SK-N-SH treated with all-trans-retinoic acid at 6 μM for 48 hours (cell line): ENCODE results near the gene ACKR1.

Source experiments
- ATAC-seq: fragments of 200-7000 bp; cut with Tn5 transposase; 3 replicates; pipeline ENCODE4 v1.9.1; 2020; ENCODE audit warnings: mild to moderate bottlenecking, moderate library complexity
- ARNTL ChIP-seq: fragments of 450-650 bp; formaldehyde crosslinking; IDR thresholded peaks from 2 replicates; pipeline ENCODE4 v1.5.0; 2020; ENCODE audit warnings: low read depth, mild to moderate bottlenecking, moderate library complexity, borderline replicate concordance
- BACH2 ChIP-seq: fragments of 250-450 bp; sonication (Bioruptor Pico); IDR thresholded peaks from 2 replicates; pipeline ENCODE4 v1.9.0; 2021; ENCODE audit warnings: mild to moderate bottlenecking, borderline replicate concordance
- CSDC2 ChIP-seq: fragments of 250-450 bp; sonication (Bioruptor Pico); IDR thresholded peaks from 2 replicates; pipeline ENCODE4 v1.5.0; 2020; ENCODE audit warnings: mild to moderate bottlenecking, moderate library complexity
- ISL1 ChIP-seq: fragments of 250-450 bp; sonication (Bioruptor Pico); IDR thresholded peaks from 2 replicates; pipeline ENCODE4 v2.1.2; 2022; ENCODE audit warnings: mild to moderate bottlenecking, moderate library complexity
- OSR1 ChIP-seq: fragments of 250-450 bp; sonication (Bioruptor Pico); IDR thresholded peaks from 2 replicates; pipeline ENCODE4 v1.8.0; 2022; ENCODE audit warnings: moderate library complexity, mild to moderate bottlenecking, inconsistent platforms
- PPARA ChIP-seq: fragments of 250-450 bp; sonication (Bioruptor Pico); IDR thresholded peaks from 2 replicates; pipeline ENCODE4 v1.5.0; 2020; ENCODE audit warnings: mild to moderate bottlenecking, borderline replicate concordance
- RARB ChIP-seq: fragments of 250-450 bp; sonication (Bioruptor Pico); IDR thresholded peaks from 2 replicates; pipeline ENCODE4 v1.8.0; 2021; ENCODE audit warnings: mild to moderate bottlenecking, moderate library complexity
- SNAI2 ChIP-seq: fragments of 250-450 bp; sonication (Bioruptor Pico); IDR thresholded peaks from 2 replicates; pipeline ENCODE4 v1.5.0; 2020; ENCODE audit warnings: mild to moderate bottlenecking, moderate library complexity
- TCF4 ChIP-seq: fragments of 250-450 bp; sonication (Bioruptor Pico); IDR thresholded peaks from 2 replicates; pipeline ENCODE4 v1.8.0; 2021; ENCODE audit warnings: mild to moderate bottlenecking, moderate library complexity, borderline replicate concordance
- TOX ChIP-seq: fragments of 250-450 bp; sonication (Bioruptor Pico); IDR thresholded peaks from 2 replicates; pipeline ENCODE4 v1.8.0; 2021; ENCODE audit warnings: mild to moderate bottlenecking, moderate library complexity, borderline replicate concordance
- ZC3H10 ChIP-seq: fragments of 250-450 bp; sonication (Bioruptor Pico); IDR thresholded peaks from 2 replicates; pipeline ENCODE4 v1.5.1; 2021; ENCODE audit warnings: mild to moderate bottlenecking, moderate library complexity
- ZFP3 ChIP-seq: fragments of 250-450 bp; sonication (Bioruptor Pico); IDR thresholded peaks from 2 replicates; pipeline ENCODE4 v1.5.0; 2020; ENCODE audit warnings: mild to moderate bottlenecking, moderate library complexity
- ZFP30 ChIP-seq: fragments of 450-650 bp; formaldehyde crosslinking; IDR thresholded peaks from 2 replicates; pipeline ENCODE4 v1.5.0; 2022; ENCODE audit warnings: mild to moderate bottlenecking, moderate library complexity
- ZNF565 ChIP-seq: fragments of 450-650 bp; formaldehyde crosslinking; conservative IDR thresholded peaks from 2 replicates; pipeline ENCODE4 v1.5.0; 2020; ENCODE audit warnings: low read depth, mild to moderate bottlenecking, moderate library complexity
- ZNF8 ChIP-seq: fragments of 450-650 bp; formaldehyde crosslinking; IDR thresholded peaks from 2 replicates; pipeline ENCODE4 v1.5.0; 2020; ENCODE audit warnings: mild to moderate bottlenecking, moderate library complexity
- TF ChIP-seq, protein P1 (sequence below): fragments of 250-450 bp; sonication (Bioruptor Pico); IDR thresholded peaks from 2 replicates; pipeline ENCODE4 v1.8.0; 2021; ENCODE audit warnings: low read depth, mild to moderate bottlenecking, moderate library complexity, borderline replicate concordance
- TF ChIP-seq, protein P2 (sequence below): fragments of 250-450 bp; sonication (Bioruptor Pico); IDR thresholded peaks from 2 replicates; pipeline ENCODE4 v1.8.0; 2020; ENCODE audit warnings: mild to moderate bottlenecking, moderate library complexity, borderline replicate concordance
- TF ChIP-seq, protein P3 (sequence below): fragments of 250-450 bp; sonication (Bioruptor Pico); IDR thresholded peaks from 2 replicates; pipeline ENCODE4 v1.5.0; 2020; ENCODE audit warnings: mild to moderate bottlenecking, moderate library complexity
- TF ChIP-seq, protein P4 (sequence below): fragments of 250-450 bp; sonication (Bioruptor Pico); IDR thresholded peaks from 2 replicates; pipeline ENCODE4 v1.5.1; 2020; ENCODE audit warnings: low read depth, mild to moderate bottlenecking, moderate library complexity
- TF ChIP-seq, protein P5 (sequence below): fragments of 250-450 bp; sonication (Bioruptor Pico); IDR thresholded peaks from 2 replicates; pipeline ENCODE4 v1.5.1; 2021; ENCODE audit warnings: mild to moderate bottlenecking, moderate library complexity

Gene ACKR1

DNA sequence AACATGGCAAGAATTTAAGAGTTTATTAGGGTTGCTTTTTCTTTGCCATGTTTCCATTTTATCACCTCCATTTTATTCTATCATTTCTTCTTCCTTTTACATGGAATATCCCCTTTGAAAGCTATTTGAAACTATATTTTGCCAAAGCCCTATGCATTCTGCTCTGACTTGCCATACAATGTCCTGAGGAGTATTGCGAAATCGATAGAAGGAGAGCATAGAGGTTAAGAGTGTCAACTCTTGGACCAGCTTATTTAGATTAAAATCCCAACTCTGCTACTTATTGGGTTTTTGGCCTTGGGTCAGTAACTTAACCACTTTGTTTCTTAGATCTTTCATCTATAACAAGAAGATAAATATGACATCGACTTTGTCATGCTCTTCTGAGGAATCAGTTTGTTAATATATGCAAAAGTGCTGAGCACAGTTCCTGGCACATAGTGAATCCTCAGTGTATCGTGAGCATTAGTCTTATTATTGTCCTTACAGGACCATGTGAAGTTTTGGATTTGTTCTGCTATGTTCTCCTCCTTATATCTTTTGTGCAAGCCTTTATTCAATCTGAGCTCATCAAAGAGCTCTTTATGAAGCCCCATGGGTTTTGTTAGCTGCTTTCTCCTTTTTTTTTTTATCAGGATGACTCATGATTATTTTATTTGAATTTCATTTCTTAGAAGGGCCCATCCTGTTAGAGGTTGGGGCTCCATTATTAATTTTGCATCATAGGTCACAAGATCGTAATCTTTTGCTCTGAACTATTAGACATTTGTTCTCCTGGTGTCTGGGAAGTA, 17.6 kb downstream of the ACKR1 start:
- TF ChIP-seq, protein P1, sequence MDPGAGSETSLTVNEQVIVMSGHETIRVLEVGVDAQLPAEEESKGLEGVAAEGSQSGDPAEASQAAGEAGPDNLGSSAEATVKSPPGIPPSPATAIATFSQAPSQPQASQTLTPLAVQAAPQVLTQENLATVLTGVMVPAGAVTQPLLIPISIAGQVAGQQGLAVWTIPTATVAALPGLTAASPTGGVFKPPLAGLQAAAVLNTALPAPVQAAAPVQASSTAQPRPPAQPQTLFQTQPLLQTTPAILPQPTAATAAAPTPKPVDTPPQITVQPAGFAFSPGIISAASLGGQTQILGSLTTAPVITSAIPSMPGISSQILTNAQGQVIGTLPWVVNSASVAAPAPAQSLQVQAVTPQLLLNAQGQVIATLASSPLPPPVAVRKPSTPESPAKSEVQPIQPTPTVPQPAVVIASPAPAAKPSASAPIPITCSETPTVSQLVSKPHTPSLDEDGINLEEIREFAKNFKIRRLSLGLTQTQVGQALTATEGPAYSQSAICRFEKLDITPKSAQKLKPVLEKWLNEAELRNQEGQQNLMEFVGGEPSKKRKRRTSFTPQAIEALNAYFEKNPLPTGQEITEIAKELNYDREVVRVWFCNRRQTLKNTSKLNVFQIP (CRISPR knock-in tag): no peak
- TF ChIP-seq ZFP30 (CRISPR knock-in tag) (no peak), CSDC2 (CRISPR knock-in tag) (no peak), ZNF565 (no peak), TCF4 (CRISPR knock-in tag) (no peak), ZNF8 (CRISPR knock-in tag) (no peak), ARNTL (no peak), ISL1 (CRISPR knock-in tag) (no peak), TOX (no peak), SNAI2 (CRISPR knock-in tag) (no peak), RARB (CRISPR knock-in tag) (no peak)
- TF ChIP-seq, protein P2, sequence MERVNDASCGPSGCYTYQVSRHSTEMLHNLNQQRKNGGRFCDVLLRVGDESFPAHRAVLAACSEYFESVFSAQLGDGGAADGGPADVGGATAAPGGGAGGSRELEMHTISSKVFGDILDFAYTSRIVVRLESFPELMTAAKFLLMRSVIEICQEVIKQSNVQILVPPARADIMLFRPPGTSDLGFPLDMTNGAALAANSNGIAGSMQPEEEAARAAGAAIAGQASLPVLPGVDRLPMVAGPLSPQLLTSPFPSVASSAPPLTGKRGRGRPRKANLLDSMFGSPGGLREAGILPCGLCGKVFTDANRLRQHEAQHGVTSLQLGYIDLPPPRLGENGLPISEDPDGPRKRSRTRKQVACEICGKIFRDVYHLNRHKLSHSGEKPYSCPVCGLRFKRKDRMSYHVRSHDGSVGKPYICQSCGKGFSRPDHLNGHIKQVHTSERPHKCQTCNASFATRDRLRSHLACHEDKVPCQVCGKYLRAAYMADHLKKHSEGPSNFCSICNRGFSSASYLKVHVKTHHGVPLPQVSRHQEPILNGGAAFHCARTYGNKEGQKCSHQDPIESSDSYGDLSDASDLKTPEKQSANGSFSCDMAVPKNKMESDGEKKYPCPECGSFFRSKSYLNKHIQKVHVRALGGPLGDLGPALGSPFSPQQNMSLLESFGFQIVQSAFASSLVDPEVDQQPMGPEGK: no peak
- TF ChIP-seq, protein P3, sequence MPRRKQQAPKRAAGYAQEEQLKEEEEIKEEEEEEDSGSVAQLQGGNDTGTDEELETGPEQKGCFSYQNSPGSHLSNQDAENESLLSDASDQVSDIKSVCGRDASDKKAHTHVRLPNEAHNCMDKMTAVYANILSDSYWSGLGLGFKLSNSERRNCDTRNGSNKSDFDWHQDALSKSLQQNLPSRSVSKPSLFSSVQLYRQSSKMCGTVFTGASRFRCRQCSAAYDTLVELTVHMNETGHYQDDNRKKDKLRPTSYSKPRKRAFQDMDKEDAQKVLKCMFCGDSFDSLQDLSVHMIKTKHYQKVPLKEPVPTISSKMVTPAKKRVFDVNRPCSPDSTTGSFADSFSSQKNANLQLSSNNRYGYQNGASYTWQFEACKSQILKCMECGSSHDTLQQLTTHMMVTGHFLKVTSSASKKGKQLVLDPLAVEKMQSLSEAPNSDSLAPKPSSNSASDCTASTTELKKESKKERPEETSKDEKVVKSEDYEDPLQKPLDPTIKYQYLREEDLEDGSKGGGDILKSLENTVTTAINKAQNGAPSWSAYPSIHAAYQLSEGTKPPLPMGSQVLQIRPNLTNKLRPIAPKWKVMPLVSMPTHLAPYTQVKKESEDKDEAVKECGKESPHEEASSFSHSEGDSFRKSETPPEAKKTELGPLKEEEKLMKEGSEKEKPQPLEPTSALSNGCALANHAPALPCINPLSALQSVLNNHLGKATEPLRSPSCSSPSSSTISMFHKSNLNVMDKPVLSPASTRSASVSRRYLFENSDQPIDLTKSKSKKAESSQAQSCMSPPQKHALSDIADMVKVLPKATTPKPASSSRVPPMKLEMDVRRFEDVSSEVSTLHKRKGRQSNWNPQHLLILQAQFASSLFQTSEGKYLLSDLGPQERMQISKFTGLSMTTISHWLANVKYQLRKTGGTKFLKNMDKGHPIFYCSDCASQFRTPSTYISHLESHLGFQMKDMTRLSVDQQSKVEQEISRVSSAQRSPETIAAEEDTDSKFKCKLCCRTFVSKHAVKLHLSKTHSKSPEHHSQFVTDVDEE (CRISPR knock-in tag): no peak
- TF ChIP-seq, all 23 proteins: peak for 0
- ATAC-seq: no peak

- TF ChIP-seq SNAI2 (CRISPR knock-in tag) (no peak), ZNF565 (no peak), BACH2 (CRISPR knock-in tag) (no peak), ZFP3 (no peak), PPARA (CRISPR knock-in tag) (no peak), OSR1 (CRISPR knock-in tag) (no peak), ZNF8 (CRISPR knock-in tag) (no peak), RARB (CRISPR knock-in tag) (no peak), ARNTL (no peak), ZC3H10 (CRISPR knock-in tag) (no peak)
- TF ChIP-seq, protein P2: no peak
- TF ChIP-seq, protein P3 (CRISPR knock-in tag): no peak
- no peak for ATAC-seq
Observed at GRCh38 chr1:159223004-159223403, 18.3 kb downstream of the ACKR1 start.

DNA sequence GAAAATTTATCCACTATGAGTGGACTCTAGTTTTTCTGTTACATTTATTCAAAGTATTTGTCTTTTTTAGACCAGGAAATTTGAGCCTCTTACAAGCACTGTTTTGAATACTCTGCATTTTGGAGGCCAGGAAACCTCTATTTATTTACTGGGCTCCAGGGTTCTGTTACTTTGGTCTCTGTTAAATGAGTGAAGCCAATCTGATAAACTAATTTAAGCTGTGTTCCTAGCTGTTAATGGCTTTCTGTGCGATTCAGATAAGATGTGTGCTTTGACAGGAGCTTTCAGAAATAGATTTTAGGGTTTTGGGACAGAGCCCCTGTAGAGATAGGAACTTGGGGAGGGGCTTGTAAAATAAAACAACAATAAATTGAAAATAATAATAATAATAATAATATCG, 23.9 kb downstream of the ACKR1 start:
- no peak for ATAC-seq

More for the DNA sequence above, 23.9 kb downstream of the ACKR1 start:
- no peak for TF ChIP-seq ISL1 (CRISPR knock-in tag)
- TF ChIP-seq, protein P4, sequence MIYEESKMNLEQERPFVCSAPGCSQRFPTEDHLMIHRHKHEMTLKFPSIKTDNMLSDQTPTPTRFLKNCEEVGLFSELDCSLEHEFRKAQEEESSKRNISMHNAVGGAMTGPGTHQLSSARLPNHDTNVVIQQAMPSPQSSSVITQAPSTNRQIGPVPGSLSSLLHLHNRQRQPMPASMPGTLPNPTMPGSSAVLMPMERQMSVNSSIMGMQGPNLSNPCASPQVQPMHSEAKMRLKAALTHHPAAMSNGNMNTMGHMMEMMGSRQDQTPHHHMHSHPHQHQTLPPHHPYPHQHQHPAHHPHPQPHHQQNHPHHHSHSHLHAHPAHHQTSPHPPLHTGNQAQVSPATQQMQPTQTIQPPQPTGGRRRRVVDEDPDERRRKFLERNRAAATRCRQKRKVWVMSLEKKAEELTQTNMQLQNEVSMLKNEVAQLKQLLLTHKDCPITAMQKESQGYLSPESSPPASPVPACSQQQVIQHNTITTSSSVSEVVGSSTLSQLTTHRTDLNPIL: no peak
- no peak for TF ChIP-seq ZC3H10 (CRISPR knock-in tag)
- TF ChIP-seq, protein P5, sequence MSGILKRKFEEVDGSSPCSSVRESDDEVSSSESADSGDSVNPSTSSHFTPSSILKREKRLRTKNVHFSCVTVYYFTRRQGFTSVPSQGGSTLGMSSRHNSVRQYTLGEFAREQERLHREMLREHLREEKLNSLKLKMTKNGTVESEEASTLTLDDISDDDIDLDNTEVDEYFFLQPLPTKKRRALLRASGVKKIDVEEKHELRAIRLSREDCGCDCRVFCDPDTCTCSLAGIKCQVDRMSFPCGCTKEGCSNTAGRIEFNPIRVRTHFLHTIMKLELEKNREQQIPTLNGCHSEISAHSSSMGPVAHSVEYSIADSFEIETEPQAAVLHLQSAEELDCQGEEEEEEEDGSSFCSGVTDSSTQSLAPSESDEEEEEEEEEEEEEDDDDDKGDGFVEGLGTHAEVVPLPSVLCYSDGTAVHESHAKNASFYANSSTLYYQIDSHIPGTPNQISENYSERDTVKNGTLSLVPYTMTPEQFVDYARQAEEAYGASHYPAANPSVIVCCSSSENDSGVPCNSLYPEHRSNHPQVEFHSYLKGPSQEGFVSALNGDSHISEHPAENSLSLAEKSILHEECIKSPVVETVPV: no peak
- no peak for TF ChIP-seq SNAI2 (CRISPR knock-in tag)
- TF ChIP-seq CSDC2 (CRISPR knock-in tag): no peak
- TF ChIP-seq ZFP3: no peak
